Measurements from ENCODE around the gene FHL2. TPM values are rescaled to one million over a fixed set of nuclear protein-coding genes. Genes with fewer than 3 reads are reported as not detected.

The FHL2 gene
- total RNA-seq, 1 experiment from 2014 or later, result 21.1 TPM

DNA sequence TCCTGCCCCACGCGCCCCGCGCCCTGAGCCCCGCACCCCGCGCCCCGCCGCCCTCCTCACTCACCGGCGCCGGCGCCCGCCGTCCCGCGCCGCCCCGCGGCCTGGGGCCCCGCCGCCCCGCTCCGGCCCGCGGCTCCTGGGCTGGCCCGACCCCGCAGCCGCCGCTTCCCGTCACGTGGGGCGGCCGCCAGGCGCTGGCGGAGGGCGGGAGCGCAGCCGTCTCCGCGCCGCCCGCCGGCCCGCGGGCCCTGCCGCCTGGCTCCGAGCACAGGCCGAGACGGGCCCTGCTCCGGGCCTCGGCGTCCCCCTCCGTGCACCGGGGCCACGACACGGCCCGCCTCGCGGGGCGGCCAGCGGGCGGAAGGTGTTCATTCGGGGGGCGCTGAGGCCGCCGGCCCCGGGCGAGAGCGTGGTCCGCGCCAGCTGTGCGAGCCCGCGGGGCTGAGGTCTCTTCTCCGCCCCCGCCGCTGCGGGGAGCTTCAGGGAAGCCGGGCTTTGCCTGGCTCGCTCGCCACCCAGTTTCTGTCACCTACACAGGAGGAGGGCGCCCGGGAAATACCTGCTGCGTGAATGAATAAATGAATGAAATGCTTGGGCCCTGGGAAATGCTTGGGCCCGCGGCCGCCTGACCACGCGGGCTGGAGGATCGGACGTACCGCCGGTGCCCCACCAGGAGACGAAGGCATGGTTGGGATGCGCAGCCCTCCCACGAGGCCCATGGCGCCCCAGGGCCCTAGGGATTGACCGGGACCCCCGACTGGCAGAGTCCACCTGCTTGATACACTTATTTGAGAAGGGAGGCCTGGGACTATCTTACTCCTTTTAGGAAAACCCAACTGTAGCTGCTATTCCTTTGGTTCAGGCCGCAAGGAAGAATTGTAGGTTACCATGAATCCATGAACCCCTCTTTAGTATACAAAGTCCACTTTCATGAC lies 69.0 kb downstream of the FHL2 start, which contains the start of gene TGFBRAP1 (continued):
- TF ChIP-seq, protein P1, sequence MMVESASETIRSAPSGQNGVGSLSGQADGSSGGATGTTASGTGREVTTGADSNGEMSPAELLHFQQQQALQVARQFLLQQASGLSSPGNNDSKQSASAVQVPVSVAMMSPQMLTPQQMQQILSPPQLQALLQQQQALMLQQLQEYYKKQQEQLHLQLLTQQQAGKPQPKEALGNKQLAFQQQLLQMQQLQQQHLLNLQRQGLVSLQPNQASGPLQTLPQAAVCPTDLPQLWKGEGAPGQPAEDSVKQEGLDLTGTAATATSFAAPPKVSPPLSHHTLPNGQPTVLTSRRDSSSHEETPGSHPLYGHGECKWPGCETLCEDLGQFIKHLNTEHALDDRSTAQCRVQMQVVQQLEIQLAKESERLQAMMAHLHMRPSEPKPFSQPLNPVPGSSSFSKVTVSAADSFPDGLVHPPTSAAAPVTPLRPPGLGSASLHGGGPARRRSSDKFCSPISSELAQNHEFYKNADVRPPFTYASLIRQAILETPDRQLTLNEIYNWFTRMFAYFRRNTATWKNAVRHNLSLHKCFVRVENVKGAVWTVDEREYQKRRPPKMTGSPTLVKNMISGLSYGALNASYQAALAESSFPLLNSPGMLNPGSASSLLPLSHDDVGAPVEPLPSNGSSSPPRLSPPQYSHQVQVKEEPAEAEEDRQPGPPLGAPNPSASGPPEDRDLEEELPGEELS (CRISPR knock-in tag; IDR thresholded peaks at IDR 0.05), result no peak
- TF ChIP-seq GTF2I (CRISPR knock-in tag; conservative IDR thresholded peaks at IDR 0.05) (no peak), KAT7 (CRISPR knock-in tag; IDR thresholded peaks at IDR 0.05; ENCODE audit: borderline replicate concordance) (no peak), GABPB1 (CRISPR knock-in tag; IDR thresholded peaks at IDR 0.05) (0 out of 2 replicates have a peak, but pooled peaks have one; percentile 22), TEAD4 (CRISPR knock-in tag; IDR thresholded peaks at IDR 0.05) (no peak), ELF4 (CRISPR knock-in tag; IDR thresholded peaks at IDR 0.05; ENCODE audit: low read depth) (no peak), EMX1 (CRISPR knock-in tag; IDR thresholded peaks at IDR 0.05) (no peak), ZNF121 (CRISPR knock-in tag; IDR thresholded peaks at IDR 0.05) (no peak), ZNF317 (CRISPR knock-in tag; IDR thresholded peaks at IDR 0.05; ENCODE audit: borderline replicate concordance, low read depth) (0 out of 2 replicates have a peak, but pooled peaks have one; percentile 18), ZNF232 (CRISPR knock-in tag; IDR thresholded peaks at IDR 0.05) (no peak), ZNF671 (CRISPR knock-in tag; IDR thresholded peaks at IDR 0.05) (no peak), PRRX2 (CRISPR knock-in tag; IDR thresholded peaks at IDR 0.05) (no peak)
- TF ChIP-seq, protein P2, sequence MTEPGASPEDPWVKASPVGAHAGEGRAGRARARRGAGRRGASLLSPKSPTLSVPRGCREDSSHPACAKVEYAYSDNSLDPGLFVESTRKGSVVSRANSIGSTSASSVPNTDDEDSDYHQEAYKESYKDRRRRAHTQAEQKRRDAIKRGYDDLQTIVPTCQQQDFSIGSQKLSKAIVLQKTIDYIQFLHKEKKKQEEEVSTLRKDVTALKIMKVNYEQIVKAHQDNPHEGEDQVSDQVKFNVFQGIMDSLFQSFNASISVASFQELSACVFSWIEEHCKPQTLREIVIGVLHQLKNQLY (CRISPR knock-in tag; IDR thresholded peaks at IDR 0.05), result no peak
- TF ChIP-seq, protein P3, sequence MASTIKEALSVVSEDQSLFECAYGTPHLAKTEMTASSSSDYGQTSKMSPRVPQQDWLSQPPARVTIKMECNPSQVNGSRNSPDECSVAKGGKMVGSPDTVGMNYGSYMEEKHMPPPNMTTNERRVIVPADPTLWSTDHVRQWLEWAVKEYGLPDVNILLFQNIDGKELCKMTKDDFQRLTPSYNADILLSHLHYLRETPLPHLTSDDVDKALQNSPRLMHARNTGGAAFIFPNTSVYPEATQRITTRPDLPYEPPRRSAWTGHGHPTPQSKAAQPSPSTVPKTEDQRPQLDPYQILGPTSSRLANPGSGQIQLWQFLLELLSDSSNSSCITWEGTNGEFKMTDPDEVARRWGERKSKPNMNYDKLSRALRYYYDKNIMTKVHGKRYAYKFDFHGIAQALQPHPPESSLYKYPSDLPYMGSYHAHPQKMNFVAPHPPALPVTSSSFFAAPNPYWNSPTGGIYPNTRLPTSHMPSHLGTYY (CRISPR knock-in tag; IDR thresholded peaks at IDR 0.05), result no peak
- TF ChIP-seq, protein P4, sequence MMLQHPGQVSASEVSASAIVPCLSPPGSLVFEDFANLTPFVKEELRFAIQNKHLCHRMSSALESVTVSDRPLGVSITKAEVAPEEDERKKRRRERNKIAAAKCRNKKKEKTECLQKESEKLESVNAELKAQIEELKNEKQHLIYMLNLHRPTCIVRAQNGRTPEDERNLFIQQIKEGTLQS (CRISPR knock-in tag; conservative IDR thresholded peaks at IDR 0.05), result no peak
- TF ChIP-seq, protein P5, sequence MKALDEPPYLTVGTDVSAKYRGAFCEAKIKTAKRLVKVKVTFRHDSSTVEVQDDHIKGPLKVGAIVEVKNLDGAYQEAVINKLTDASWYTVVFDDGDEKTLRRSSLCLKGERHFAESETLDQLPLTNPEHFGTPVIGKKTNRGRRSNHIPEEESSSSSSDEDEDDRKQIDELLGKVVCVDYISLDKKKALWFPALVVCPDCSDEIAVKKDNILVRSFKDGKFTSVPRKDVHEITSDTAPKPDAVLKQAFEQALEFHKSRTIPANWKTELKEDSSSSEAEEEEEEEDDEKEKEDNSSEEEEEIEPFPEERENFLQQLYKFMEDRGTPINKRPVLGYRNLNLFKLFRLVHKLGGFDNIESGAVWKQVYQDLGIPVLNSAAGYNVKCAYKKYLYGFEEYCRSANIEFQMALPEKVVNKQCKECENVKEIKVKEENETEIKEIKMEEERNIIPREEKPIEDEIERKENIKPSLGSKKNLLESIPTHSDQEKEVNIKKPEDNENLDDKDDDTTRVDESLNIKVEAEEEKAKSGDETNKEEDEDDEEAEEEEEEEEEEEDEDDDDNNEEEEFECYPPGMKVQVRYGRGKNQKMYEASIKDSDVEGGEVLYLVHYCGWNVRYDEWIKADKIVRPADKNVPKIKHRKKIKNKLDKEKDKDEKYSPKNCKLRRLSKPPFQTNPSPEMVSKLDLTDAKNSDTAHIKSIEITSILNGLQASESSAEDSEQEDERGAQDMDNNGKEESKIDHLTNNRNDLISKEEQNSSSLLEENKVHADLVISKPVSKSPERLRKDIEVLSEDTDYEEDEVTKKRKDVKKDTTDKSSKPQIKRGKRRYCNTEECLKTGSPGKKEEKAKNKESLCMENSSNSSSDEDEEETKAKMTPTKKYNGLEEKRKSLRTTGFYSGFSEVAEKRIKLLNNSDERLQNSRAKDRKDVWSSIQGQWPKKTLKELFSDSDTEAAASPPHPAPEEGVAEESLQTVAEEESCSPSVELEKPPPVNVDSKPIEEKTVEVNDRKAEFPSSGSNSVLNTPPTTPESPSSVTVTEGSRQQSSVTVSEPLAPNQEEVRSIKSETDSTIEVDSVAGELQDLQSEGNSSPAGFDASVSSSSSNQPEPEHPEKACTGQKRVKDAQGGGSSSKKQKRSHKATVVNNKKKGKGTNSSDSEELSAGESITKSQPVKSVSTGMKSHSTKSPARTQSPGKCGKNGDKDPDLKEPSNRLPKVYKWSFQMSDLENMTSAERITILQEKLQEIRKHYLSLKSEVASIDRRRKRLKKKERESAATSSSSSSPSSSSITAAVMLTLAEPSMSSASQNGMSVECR (CRISPR knock-in tag; IDR thresholded peaks at IDR 0.05; ENCODE audit: borderline replicate concordance), result no peak
- TF ChIP-seq, protein P6, sequence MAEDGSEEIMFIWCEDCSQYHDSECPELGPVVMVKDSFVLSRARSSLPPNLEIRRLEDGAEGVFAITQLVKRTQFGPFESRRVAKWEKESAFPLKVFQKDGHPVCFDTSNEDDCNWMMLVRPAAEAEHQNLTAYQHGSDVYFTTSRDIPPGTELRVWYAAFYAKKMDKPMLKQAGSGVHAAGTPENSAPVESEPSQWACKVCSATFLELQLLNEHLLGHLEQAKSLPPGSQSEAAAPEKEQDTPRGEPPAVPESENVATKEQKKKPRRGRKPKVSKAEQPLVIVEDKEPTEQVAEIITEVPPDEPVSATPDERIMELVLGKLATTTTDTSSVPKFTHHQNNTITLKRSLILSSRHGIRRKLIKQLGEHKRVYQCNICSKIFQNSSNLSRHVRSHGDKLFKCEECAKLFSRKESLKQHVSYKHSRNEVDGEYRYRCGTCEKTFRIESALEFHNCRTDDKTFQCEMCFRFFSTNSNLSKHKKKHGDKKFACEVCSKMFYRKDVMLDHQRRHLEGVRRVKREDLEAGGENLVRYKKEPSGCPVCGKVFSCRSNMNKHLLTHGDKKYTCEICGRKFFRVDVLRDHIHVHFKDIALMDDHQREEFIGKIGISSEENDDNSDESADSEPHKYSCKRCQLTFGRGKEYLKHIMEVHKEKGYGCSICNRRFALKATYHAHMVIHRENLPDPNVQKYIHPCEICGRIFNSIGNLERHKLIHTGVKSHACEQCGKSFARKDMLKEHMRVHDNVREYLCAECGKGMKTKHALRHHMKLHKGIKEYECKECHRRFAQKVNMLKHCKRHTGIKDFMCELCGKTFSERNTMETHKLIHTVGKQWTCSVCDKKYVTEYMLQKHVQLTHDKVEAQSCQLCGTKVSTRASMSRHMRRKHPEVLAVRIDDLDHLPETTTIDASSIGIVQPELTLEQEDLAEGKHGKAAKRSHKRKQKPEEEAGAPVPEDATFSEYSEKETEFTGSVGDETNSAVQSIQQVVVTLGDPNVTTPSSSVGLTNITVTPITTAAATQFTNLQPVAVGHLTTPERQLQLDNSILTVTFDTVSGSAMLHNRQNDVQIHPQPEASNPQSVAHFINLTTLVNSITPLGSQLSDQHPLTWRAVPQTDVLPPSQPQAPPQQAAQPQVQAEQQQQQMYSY (CRISPR knock-in tag; IDR thresholded peaks at IDR 0.05), result no peak
- TF ChIP-seq, protein P7, sequence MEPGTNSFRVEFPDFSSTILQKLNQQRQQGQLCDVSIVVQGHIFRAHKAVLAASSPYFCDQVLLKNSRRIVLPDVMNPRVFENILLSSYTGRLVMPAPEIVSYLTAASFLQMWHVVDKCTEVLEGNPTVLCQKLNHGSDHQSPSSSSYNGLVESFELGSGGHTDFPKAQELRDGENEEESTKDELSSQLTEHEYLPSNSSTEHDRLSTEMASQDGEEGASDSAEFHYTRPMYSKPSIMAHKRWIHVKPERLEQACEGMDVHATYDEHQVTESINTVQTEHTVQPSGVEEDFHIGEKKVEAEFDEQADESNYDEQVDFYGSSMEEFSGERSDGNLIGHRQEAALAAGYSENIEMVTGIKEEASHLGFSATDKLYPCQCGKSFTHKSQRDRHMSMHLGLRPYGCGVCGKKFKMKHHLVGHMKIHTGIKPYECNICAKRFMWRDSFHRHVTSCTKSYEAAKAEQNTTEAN (CRISPR knock-in tag; IDR thresholded peaks at IDR 0.05), result no peak
- TF ChIP-seq, protein P8, sequence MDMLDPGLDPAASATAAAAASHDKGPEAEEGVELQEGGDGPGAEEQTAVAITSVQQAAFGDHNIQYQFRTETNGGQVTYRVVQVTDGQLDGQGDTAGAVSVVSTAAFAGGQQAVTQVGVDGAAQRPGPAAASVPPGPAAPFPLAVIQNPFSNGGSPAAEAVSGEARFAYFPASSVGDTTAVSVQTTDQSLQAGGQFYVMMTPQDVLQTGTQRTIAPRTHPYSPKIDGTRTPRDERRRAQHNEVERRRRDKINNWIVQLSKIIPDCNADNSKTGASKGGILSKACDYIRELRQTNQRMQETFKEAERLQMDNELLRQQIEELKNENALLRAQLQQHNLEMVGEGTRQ (CRISPR knock-in tag; IDR thresholded peaks at IDR 0.05), result peak; percentile 92
- TF ChIP-seq, protein P9, sequence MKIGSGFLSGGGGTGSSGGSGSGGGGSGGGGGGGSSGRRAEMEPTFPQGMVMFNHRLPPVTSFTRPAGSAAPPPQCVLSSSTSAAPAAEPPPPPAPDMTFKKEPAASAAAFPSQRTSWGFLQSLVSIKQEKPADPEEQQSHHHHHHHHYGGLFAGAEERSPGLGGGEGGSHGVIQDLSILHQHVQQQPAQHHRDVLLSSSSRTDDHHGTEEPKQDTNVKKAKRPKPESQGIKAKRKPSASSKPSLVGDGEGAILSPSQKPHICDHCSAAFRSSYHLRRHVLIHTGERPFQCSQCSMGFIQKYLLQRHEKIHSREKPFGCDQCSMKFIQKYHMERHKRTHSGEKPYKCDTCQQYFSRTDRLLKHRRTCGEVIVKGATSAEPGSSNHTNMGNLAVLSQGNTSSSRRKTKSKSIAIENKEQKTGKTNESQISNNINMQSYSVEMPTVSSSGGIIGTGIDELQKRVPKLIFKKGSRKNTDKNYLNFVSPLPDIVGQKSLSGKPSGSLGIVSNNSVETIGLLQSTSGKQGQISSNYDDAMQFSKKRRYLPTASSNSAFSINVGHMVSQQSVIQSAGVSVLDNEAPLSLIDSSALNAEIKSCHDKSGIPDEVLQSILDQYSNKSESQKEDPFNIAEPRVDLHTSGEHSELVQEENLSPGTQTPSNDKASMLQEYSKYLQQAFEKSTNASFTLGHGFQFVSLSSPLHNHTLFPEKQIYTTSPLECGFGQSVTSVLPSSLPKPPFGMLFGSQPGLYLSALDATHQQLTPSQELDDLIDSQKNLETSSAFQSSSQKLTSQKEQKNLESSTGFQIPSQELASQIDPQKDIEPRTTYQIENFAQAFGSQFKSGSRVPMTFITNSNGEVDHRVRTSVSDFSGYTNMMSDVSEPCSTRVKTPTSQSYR (CRISPR knock-in tag; IDR thresholded peaks at IDR 0.05), result no peak

Data from WTC11 (cell line).